HUES64 (cell line): Measurements from ENCODE around the gene LRBA.

Source experiments
- H3K27ac ChIP-seq: 2 replicates; pipeline ENCODE4 v1.7.0; 2013; ENCODE audit warnings: low read depth, low read length, inconsistent platforms
- H3K27me3 ChIP-seq: 2 replicates; pipeline ENCODE4 v1.6.1; 2013; ENCODE audit warnings: mild to moderate bottlenecking, low read length; ENCODE audit not compliant: insufficient read depth
- H3K36me3 ChIP-seq: 2 replicates; pipeline ENCODE4 v1.6.1; 2013; ENCODE audit warnings: mild to moderate bottlenecking, low read length; ENCODE audit not compliant: insufficient read depth
- H3K4me1 ChIP-seq: 2 replicates; pipeline ENCODE4 v1.6.1; 2013; ENCODE audit warnings: mild to moderate bottlenecking, low read length, moderate library complexity; ENCODE audit not compliant: insufficient read depth
- H3K4me3 ChIP-seq: 2 replicates; pipeline ENCODE4 v1.5.1; 2013; ENCODE audit warnings: mild to moderate bottlenecking, low read length, moderate library complexity
- H3K9ac ChIP-seq: 2 replicates; pipeline ENCODE4 v1.6.1; 2013; ENCODE audit warnings: mild to moderate bottlenecking, low read depth, low read length
- H3K9me3 ChIP-seq: 2 replicates; pipeline ENCODE4 v1.6.1; 2013; ENCODE audit warnings: low read depth, low read length; ENCODE audit not compliant: insufficient read depth
- WGBS: fragments of 150-250, 120-280 bp; methylation state at CpG from one replicate; pipeline ENCODE4 v1.1.7; 2013; ENCODE audit warnings: missing lambda C conversion rate; 5-methylcytosine and 5-hydroxymethylcytosine counted together

The LRBA gene

DNA sequence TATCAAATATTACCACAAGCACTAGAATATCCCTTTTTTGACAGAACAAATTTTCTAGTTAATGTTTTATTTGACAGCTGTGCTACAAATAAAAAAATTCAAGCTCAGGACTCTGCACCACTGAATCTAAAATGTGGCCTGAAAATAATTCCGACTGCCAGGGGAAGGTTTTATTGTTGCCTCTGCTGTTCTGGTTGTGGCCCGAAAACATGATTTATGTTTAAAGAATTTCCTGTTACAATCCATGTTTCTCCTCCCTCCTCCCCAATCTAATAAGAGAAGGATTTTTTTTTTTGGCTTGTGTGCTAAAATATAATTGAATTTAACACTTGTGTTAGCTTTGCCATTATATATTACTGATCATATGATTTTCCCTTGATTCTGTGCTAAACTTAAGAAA is 709.1 kb downstream of the LRBA start:
- Histone ChIP-seq H3K9ac (no peak overlapping the region), H3K36me3 (no peaks in the 10 kb centered on the region), H3K4me3 (no peak overlapping the region), H3K9me3 (no peaks in the 10 kb centered on the region), H3K27me3 (no peaks in the 10 kb centered on the region), H3K4me1 (0 out of 2 replicates have a peak, but pooled peaks cover 2% of the 10 kb centered on the region), H3K27ac (no peak overlapping the region)
- WGBS, result 82% methylated on average over 1 of the region's 2 CpGs

GRCh38 chr4:150302553-150302952 is 712.5 kb downstream of the LRBA start:
- Histone ChIP-seq H3K9ac (no peak overlapping the region), H3K4me1 (0 out of 2 replicates have a peak, but pooled peaks cover 2% of the 10 kb centered on the region), H3K27ac (no peak overlapping the region), H3K9me3 (no peaks in the 10 kb centered on the region), H3K4me3 (no peak overlapping the region), H3K36me3 (no peaks in the 10 kb centered on the region), H3K27me3 (no peaks in the 10 kb centered on the region)
- WGBS, result 82% methylated on average over 3 of the region's 4 CpGs

DNA sequence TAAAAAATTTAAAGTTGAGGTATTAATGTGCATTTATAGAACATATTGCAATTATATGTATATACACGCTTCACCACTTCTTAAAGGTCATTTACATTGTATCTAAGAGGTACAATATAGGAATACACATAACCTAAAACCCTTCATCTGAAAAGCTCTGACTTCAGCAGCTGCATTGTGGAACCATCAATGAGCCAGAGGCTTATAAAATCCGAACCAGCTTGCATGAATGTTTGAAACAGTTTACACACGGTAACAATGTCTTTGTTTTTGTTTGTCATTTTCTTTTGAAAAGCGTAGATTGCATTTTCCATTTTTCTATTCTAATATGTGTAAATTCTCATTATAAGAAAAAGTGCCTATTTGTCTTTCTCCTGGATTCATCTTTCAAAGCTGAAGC is 715.3 kb downstream of the LRBA start:
- Histone ChIP-seq H3K9me3 (no peaks in the 10 kb centered on the region), H3K4me3 (no peak overlapping the region), H3K9ac (no peak overlapping the region), H3K27me3 (no peaks in the 10 kb centered on the region), H3K36me3 (no peaks in the 10 kb centered on the region), H3K27ac (no peak overlapping the region), H3K4me1 (0 out of 2 replicates have a peak, but pooled peaks cover 2% of the 10 kb centered on the region)
- 91% methylated on average over 3 of the region's 4 CpGs for WGBS

- H3K4me3 ChIP-seq, result no peak overlapping the region
- no peaks in the 10 kb centered on the region for H3K4me1 ChIP-seq
- H3K36me3 ChIP-seq, result no peaks in the 10 kb centered on the region
- no peak overlapping the region for H3K9ac ChIP-seq
- WGBS, result 92% methylated on average over 1 of the region's 1 CpG
- H3K9me3 ChIP-seq, result no peaks in the 10 kb centered on the region
- no peaks in the 10 kb centered on the region for H3K27me3 ChIP-seq
- H3K27ac ChIP-seq, result no peak overlapping the region
Observed at GRCh38 chr4:150297861-150298474, 717.1 kb downstream of the LRBA start.

- Histone ChIP-seq H3K9me3 (0 out of 2 replicates have a peak, but pooled peaks cover 3% of the 10 kb centered on the region), H3K4me3 (no peak overlapping the region), H3K9ac (no peak overlapping the region), H3K4me1 (no peaks in the 10 kb centered on the region), H3K36me3 (no peaks in the 10 kb centered on the region), H3K27me3 (no peaks in the 10 kb centered on the region), H3K27ac (no peak overlapping the region)
- 94% methylated on average over 3 of the region's 3 CpGs for WGBS
Observed at GRCh38 chr4:150289881-150290280, 725.2 kb downstream of the LRBA start.

DNA sequence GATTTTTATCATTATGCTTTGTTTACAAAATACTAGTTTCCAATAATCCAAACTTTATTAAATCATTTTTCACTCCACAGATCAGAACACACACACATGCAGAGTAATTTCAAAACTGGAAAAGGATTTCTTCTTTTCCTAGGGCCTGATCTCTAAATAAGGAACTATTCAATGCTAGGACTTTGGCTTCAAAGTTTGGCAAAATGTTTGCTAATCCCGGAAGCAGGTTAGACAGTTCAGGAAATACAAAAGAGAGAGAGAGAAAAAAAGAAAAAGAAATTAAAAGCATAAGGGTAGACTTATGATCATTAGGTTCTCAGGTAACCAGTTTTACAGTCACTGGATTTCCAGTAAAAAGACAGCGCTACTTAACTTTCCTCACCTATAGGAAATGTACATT is 725.9 kb downstream of the LRBA start:
- Histone ChIP-seq H3K4me3 (no peak overlapping the region), H3K36me3 (no peaks in the 10 kb centered on the region), H3K9me3 (0 out of 2 replicates have a peak, but pooled peaks cover 3% of the 10 kb centered on the region), H3K27ac (no peak overlapping the region), H3K27me3 (no peaks in the 10 kb centered on the region), H3K4me1 (no peaks in the 10 kb centered on the region), H3K9ac (no peak overlapping the region)
- WGBS, result 91% methylated on average over 2 of the region's 2 CpGs

- no peak overlapping the region for H3K27ac ChIP-seq
- H3K27me3 ChIP-seq, result no peaks in the 10 kb centered on the region
- H3K4me1 ChIP-seq, result no peaks in the 10 kb centered on the region
- H3K36me3 ChIP-seq, result no peaks in the 10 kb centered on the region; the same call in 1 of the 2 replicates
- H3K9ac ChIP-seq, result no peak overlapping the region
- no peaks in the 10 kb centered on the region for H3K9me3 ChIP-seq
- no peak overlapping the region for H3K4me3 ChIP-seq
- WGBS, result 93% methylated on average over 6 of the region's 6 CpGs
Observed at GRCh38 chr4:150286656-150287055, 728.4 kb downstream of the LRBA start.

DNA sequence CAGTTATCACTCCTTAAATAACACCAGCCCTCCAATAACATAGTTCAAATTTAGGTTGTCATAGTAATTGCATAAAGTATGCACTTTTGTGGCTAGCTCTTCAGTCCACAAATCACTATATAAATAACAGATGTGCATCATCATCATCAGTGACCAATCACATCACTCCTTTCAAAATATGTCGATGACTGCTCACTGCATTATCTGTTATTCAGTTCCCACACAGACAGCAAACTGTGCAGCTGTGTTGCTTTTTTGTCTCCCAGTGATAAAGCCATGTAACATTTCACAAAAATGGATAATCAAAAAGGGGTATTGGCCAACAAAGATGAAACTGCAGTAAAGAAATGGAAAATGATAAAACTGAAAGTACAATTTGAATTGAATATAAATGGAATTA is 731.4 kb downstream of the LRBA start:
- H3K4me1 ChIP-seq, result peaks cover 10% of the 10 kb centered on the region; the same call in 1 of the 2 replicates
- WGBS, result 98% methylated on average over 1 of the region's 1 CpG
- no peaks in the 10 kb centered on the region for H3K9me3 ChIP-seq
- H3K9ac ChIP-seq, result no peak overlapping the region
- H3K4me3 ChIP-seq, result no peak overlapping the region
- no peak overlapping the region for H3K27ac ChIP-seq
- no peaks in the 10 kb centered on the region for H3K27me3 ChIP-seq
- no peaks in the 10 kb centered on the region; the same call in 1 of the 2 replicates for H3K36me3 ChIP-seq

DNA sequence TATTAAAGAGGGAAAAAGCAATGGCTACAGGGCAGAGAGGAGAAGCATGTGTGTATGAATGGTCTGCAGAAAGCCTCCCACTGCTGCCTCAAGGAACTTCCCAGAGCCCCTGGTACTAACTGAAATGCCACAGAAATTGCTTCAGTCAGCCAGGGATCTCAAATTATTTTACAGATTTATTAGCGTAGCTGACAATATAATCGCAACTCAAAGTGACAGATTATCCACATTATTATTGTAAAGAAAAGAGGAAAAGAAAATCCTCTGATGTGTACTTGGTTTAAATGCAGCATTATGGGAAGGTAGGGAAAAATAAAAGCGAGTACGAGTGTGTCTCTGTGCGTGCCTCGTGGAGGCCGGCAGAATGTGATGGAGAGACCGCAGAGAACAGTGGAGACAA is 734.1 kb downstream of the LRBA start:
- peak overlapping the region; percentile 6; the same call in 1 of the 2 replicates for H3K27ac ChIP-seq
- peaks cover 10% of the 10 kb centered on the region; the same call in 1 of the 2 replicates for H3K4me1 ChIP-seq
- no peak overlapping the region for H3K9ac ChIP-seq
- 95% methylated on average over 8 of the region's 8 CpGs for WGBS
- H3K36me3 ChIP-seq, result no peaks in the 10 kb centered on the region; the same call in 1 of the 2 replicates
- no peaks in the 10 kb centered on the region for H3K9me3 ChIP-seq
- no peak overlapping the region for H3K4me3 ChIP-seq
- H3K27me3 ChIP-seq, result no peaks in the 10 kb centered on the region

DNA sequence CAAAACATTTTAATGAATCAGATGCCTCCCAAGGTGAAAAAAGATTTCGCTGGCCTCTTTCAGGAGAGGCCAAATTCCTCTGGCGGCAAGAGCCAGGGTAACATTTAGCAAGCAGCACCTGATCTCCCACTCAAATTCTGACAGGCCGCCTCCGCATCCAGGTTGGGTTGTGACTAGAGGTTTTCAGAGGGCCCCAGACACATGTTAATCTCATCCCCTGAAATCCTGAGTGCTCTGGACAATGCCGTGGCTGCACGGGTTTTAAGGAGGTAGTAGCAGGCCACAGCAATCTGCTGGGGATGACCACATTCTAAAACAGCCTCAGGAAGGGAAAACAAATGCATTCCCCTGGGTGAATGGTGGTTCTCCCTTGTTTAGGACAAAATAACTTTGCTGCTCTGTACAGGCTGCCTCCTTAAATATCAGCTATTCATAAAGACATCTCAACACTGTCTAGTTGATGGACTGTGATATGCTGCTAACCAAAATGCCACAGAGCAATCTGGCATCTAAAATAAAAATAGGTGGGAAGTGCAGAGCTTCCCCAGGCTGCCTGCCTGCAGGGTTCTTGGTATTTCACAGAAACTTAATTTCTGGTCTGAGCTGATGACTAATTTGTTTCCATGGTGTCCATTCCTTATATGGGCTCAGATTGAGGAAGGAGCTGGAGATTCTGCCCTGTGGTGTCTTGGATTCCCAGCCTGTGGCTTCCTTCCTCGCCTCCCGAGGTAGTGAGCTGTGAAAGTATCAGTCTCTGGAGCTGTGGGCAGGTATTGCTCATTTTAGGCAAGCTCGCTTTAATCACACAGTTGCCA is 734.8 kb downstream of the LRBA start:
- Histone ChIP-seq H3K36me3 (no peaks in the 10 kb centered on the region; the same call in 1 of the 2 replicates), H3K9ac (peak overlapping the region; percentile 15; the same call in 1 of the 2 replicates), H3K27ac (peak overlapping the region; percentile 15; the same call in 1 of the 2 replicates), H3K4me1 (peaks cover 10% of the 10 kb centered on the region; the same call in 1 of the 2 replicates), H3K4me3 (no peak overlapping the region), H3K9me3 (no peaks in the 10 kb centered on the region), H3K27me3 (no peaks in the 10 kb centered on the region)
- WGBS, result 82% methylated on average over 9 of the region's 9 CpGs

DNA sequence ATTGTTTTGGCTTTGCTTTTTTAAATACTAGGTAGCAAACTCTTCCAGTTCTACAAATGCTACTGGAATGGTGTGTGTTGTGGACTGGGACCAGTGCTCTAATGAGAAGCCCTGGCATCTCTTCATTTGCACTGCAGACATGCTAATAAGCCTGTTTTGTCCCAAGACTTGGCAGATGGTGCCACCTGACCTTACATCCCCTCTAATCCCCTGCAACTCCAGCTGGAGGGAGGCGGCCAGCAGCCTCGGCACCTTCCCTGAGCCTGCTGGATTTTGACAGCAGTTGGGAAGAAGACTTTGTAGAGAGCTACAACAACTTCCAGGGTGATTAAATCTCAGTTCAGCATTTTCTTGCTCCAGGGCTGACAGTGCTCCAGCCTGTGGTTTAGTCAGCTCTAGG is 736.9 kb downstream of the LRBA start:
- Histone ChIP-seq H3K4me1 (peaks cover 10% of the 10 kb centered on the region; the same call in 1 of the 2 replicates), H3K27ac (no peak overlapping the region)
- 91% methylated on average over 2 of the region's 2 CpGs for WGBS

More for the DNA sequence above, 736.9 kb downstream of the LRBA start:
- Histone ChIP-seq H3K36me3 (no peaks in the 10 kb centered on the region; the same call in 1 of the 2 replicates), H3K9ac (no peak overlapping the region), H3K9me3 (no peaks in the 10 kb centered on the region), H3K27me3 (no peaks in the 10 kb centered on the region), H3K4me3 (no peak overlapping the region)
